HepG2 (cell line): Measurements from ENCODE around the gene SH2D5. TPM values are rescaled to one million over a fixed set of nuclear protein-coding genes. Genes with fewer than 3 reads are reported as not detected.

Experiments used
- ARNT2 ChIP-seq: sonication (generic); formaldehyde crosslinking; IDR thresholded peaks from 2 replicates; pipeline ENCODE4 v1.8.0; 2022; ENCODE audit warnings: mild to moderate bottlenecking, low read depth, missing genetic modification reagents, moderate library complexity
- KLF6 ChIP-seq: IDR thresholded peaks from 2 replicates; pipeline ENCODE4 v1.8.0; 2016; ENCODE audit warnings: missing biosample characterization, missing genetic modification reagents
- PRDM15 ChIP-seq: sonication (generic); formaldehyde crosslinking; IDR thresholded peaks from 2 replicates; pipeline ENCODE4 v1.4.0; 2020; ENCODE audit warnings: missing genetic modification reagents
- PRDM4 ChIP-seq: sonication (generic); formaldehyde crosslinking; IDR thresholded peaks from 2 replicates; pipeline ENCODE4 v1.9.0; 2021; ENCODE audit warnings: missing genetic modification reagents, borderline replicate concordance
- TFDP2 ChIP-seq: sonication (generic); formaldehyde crosslinking; IDR thresholded peaks from 2 replicates; pipeline ENCODE4 v1.4.0; 2020; ENCODE audit warnings: missing genetic modification reagents
- ZBTB26 ChIP-seq: IDR thresholded peaks from 2 replicates; pipeline ENCODE4 v1.6.1; 2016; ENCODE audit warnings: missing compliant biosample characterization, missing genetic modification reagents, borderline replicate concordance
- ZNF329 ChIP-seq: sonication (generic); formaldehyde crosslinking; IDR thresholded peaks from 2 replicates; pipeline ENCODE4 v1.9.0; 2021; ENCODE audit warnings: low read depth, mild to moderate bottlenecking, missing genetic modification reagents
- ZNF768 ChIP-seq: sonication (generic); formaldehyde crosslinking; IDR thresholded peaks from 2 replicates; pipeline ENCODE4 v1.4.0; 2020; ENCODE audit warnings: missing genetic modification reagents
- polyA plus RNA-seq, 8 experiments: library from polyadenylated mRNA; depleted of rRNA in 3 of 8; stranded (reverse) in 7 of 8; unstranded in 1 of 8; fragments of >200 nt; fragmentation: Illumina TruSeq in 4 of 8; extraction: Trizol in 4 of 8; gene quantifications; 2 replicates each; pipeline versions ENCODE4 v1.2.1 to v1.2.3, GENCODE V29; 2011 to 2016; ENCODE audit warnings: low read depth in 4 of 8, missing spikeins in 1 of 8, mixed read lengths in 1 of 8; ENCODE audit not compliant: insufficient read depth in 1 of 8
- total RNA-seq, 5 experiments: library from RNA; depleted of rRNA; stranded (reverse); fragments of >200 nt; fragmentation: Illumina TruSeq; extraction: Trizol; gene quantifications; 2 replicates each; pipeline ENCODE4 v1.2.3, GENCODE V29; 2016; ENCODE audit warnings: low read depth in 1 of 5

SH2D5 gene
- total and polyA plus RNA-seq, 2 of the 13 experiments (the other 11 are each of a cell fraction or from before 2014, with no cell fraction given) = 1.2 to 3.4 TPM

GRCh38 chr1:20732071-20732587, 374 bp downstream of the SH2D5 start (continued):
- TF ChIP-seq ZNF768 (peak; percentile 47; the same call in 1 of the 2 replicates), ZBTB26 (CRISPR knock-in tag) (0 out of 2 replicates have a peak, but pooled peaks have one; percentile 17), PRDM15 (CRISPR knock-in tag) (no peak), ZNF329 (CRISPR knock-in tag) (no peak), KLF6 (no peak), ARNT2 (CRISPR knock-in tag) (no peak), TFDP2 (CRISPR knock-in tag) (no peak), PRDM4 (CRISPR knock-in tag) (no peak)
- TF ChIP-seq, all 625 proteins: peak for 37
